Measurements from ENCODE around the gene NES. TPM values are rescaled to one million over a fixed set of nuclear protein-coding genes. Genes with fewer than 3 reads are reported as not detected.
A peak's percentile ranks its signal among the peaks of the same experiment; 100 is the strongest.

NES gene
- total RNA-seq, 2 donors from 2014 or later: 0.05 TPM; not detected in 1

DNA sequence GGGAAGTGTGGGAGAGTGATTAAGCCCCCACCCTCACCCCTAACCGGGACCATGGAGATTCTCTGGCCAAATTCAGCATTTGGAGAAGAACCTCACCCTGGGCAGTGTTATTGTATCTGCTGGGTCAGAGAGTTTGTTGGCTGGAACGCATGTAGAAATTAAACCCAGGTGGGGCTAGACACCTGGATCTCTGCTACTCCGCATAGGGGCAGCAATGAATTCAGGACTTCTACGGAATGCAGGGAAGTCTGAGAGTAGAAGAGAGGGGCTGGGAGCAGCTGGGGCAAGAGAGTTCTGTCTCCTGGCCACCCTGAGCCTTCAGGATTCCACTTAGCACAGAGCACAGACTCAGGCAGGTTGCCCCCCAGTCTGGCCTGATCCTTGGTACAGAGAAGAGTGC, 31.8 kb upstream of the NES start:
- peaks cover 25% of the 10 kb centered on the region for H3K4me1 Mint-ChIP-seq (ENCODE audit: low read depth)
- H3K27me3 Mint-ChIP-seq (ENCODE audit: low read depth): peaks cover 33% of the 10 kb centered on the region
- ATAC-seq (replicated peaks in 1 of 2) (no peak), DNase-seq (no peak)
- no peaks in the 10 kb centered on the region for H3K9me3 Mint-ChIP-seq
- no peak overlapping the region for H3K27ac Mint-ChIP-seq
- no peaks in the 10 kb centered on the region for H3K36me3 Mint-ChIP-seq (ENCODE audit: insufficient read depth in 2 of 2)
- no peak overlapping the region for H3K4me3 Mint-ChIP-seq

DNA sequence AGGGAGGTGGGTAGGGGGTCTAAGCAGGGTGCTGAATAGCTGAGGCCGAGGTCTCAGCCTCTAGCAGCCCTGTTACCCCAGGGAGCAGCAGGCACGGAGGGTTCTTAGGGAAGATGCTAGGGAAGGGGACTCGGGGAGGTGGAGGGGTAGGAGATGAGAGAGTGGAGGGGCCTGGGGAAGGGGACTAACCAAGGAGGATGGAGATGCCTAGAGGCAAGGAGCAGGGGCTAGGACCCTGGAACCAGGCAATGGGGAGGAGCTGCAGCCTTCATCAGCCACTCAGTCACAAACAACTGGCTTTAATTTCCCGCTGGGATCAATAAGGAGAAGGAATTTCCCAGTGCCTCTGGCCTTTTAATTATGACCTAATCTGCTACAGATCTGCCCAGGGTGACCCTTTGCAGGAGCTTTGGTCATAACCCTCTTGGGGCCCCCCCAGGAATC, 31.0 kb upstream of the NES start:
- H3K27ac Mint-ChIP-seq: no peak overlapping the region
- peaks cover 41% of the 10 kb centered on the region for H3K27me3 Mint-ChIP-seq (ENCODE audit: low read depth)
- no peak overlapping the region for H3K4me3 Mint-ChIP-seq
- DNase-seq (no peak), ATAC-seq (replicated peaks in 1 of 2) (no peak)
- peaks cover 25% of the 10 kb centered on the region for H3K4me1 Mint-ChIP-seq (ENCODE audit: low read depth)
- no peaks in the 10 kb centered on the region for H3K9me3 Mint-ChIP-seq
- no peaks in the 10 kb centered on the region for H3K36me3 Mint-ChIP-seq (ENCODE audit: insufficient read depth in 2 of 2)

DNA sequence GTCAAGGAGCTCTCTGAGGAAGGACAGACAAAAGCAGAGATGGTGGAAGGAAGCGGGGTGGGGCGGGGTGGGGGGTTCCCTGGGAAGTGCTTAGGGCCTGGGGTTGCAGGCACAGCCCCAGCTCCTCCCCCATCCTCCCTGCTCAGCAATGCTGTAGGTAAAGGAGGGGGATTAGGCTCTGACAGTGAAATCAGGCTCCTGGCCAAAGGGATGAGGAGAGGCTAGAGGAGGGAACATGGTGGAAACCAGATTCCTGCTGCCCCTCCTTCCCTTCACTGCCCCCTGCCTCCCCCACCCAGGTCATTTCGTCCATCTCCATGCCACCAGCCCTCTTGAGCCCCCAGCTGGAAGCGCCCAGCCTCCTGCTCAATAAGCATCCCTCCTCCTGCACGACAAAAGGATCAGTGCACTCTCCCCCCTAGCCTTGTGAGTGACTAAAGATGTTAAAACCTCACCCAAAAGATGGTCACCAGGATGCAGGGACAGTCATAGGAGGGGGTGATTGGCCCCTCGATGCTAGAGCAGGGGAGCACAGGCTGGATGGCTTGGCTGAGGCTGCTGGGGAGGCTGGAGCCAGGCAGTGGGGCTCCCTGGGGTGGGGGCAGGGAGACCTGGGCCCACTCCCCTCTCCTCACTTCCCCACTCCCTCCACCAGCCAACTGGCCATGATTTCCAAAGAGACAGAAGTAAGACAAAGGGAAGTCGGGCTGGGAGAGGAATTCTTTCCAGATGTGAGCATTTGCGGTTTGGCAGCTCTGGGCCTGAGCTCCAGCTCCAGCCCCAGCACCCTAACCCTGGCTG, 30.4 kb upstream of the NES start:
- ATAC-seq (replicated peaks in 1 of 2) (no peak), DNase-seq (no peak)
- Mint-ChIP-seq H3K4me1 (ENCODE audit: low read depth) (peaks cover 25% of the 10 kb centered on the region), H3K27ac (no peak overlapping the region), H3K4me3 (peak overlapping the region in 1 of 2 donors; percentile 95), H3K27me3 (ENCODE audit: low read depth) (peaks cover 44% of the 10 kb centered on the region), H3K36me3 (ENCODE audit: insufficient read depth in 2 of 2) (no peaks in the 10 kb centered on the region), H3K9me3 (no peaks in the 10 kb centered on the region)

DNA sequence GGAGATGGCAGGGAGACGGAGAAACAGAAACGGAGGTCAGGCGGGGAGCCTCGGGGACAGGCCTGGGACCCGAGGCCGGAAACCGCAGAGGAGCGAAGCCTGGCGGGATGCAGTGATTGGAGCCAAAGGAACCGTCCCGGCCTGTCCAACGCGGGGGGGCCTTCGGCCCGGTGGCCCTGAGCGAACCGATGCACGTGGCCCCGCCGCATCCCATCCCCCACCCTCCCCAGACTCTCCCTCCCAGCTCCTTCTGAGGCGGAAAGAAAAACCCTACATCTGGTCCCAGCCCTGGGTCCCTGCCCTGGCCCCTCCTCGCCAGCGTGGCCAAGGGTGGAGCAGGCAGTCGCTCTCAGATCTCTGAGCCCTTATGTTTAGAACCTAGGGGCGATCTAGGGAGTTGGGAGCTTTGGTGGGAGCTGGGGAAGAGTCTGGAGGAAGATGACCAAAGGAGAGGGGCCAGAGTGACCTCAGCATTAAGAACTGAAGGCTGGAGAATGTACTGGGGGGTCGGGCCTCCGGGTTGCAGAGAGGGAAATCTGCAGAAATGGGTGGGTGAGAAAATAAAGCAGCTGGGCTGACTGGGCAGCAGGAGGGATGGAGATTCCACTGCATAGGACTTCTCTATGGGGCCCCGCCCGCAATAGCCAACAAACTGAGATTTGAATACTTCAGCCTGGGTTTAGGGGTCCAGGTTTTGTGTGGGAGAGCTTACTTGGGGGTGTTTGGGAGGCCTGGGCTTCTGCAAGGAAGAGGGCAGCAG, 29.6 kb upstream of the NES start:
- Mint-ChIP-seq H3K27ac (no peak overlapping the region), H3K27me3 (ENCODE audit: low read depth) (peaks cover 44% of the 10 kb centered on the region), H3K9me3 (no peaks in the 10 kb centered on the region), H3K4me3 (peak overlapping the region; percentile 94 to 95), H3K4me1 (ENCODE audit: low read depth) (peaks cover 25% of the 10 kb centered on the region), H3K36me3 (ENCODE audit: insufficient read depth in 2 of 2) (no peaks in the 10 kb centered on the region)
- DNase-seq (no peak), ATAC-seq (replicated peaks in 1 of 2) (peak in 1 of 2 donors; percentile 10)

DNA sequence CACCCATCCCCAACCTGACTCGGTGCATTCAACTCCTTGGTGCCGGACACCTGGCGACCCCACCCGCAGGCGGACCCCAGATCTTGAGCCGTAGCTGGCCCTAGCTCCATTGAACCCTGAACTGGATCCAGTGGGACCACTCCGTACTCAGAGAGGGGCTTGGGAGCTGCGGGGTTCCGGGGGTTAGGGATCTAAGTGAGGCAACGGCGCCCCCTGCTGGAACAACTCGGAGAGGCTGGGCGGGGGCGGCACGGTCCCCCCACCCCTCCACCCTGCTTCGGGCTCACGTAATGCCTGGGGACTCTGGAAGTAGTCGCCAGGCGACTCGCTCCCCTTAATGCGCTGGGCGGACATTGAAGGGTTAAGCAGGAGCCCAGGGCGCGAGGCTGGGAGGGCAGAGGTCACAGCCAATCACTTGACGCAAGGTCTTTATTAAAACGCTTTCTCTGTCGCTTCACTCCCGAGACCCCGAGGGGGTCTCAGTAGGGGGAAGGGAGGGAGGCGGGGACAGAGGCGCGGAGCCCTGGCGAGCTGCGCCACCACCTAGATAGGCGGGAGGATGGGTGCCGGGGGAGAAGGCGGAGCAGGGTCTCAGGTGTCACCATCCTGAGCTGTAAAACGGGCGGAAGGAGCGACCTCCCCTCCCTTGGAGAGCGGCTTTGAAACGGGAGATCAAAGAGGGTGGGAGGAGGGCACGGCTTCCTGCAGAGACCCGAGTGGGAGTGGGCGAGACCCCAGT, 28.9 kb upstream of the NES start:
- H3K9me3 Mint-ChIP-seq: no peaks in the 10 kb centered on the region
- peaks cover 44% of the 10 kb centered on the region for H3K27me3 Mint-ChIP-seq (ENCODE audit: low read depth)
- DNase-seq: peak; percentile 81 to 87
- H3K36me3 Mint-ChIP-seq (ENCODE audit: insufficient read depth in 2 of 2): no peaks in the 10 kb centered on the region
- no peak overlapping the region for H3K27ac Mint-ChIP-seq
- H3K4me3 Mint-ChIP-seq: peak overlapping the region; percentile 94 to 95
- ATAC-seq (replicated peaks in 1 of 2): peak; percentile 79 to 84
- H3K4me1 Mint-ChIP-seq (ENCODE audit: low read depth): peaks cover 28% of the 10 kb centered on the region

DNA sequence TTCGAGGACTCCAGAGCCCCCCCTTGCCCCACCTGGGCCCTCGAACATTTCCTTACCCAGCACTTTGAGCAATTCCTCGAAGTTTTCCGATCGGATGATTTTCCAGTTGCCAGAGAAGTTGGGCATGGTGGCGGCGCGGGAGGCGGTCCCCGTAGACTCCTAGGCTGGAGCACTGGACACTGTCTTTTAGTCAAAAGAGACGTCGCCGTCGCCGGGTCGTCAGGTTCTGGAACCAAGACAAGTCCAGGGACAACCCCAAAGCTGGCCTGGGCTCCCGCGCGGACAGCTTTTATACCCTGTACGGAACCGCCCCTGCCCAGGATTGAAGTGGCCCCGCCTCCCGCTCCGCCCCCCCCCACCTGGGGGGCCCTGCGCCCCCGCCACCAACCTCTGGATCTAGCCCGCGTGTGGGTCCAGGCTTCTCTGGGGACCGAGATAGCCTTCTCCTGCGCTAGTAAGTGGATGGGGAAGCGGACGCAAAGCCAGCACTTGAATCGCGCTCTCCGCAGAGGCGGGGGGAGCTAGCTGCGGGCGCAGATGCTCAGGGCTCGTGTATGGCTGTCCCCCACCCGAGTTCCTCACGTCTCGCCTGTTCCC, 28.2 kb upstream of the NES start, which contains the start of gene CRABP2:
TSS of gene CRABP2 (minus strand) at position 263 of the 597 bp plus-strand sequence. CDS start at position 126, 137 bp downstream.
- Mint-ChIP-seq H3K4me3 (peak within 1 kb of the TSS; percentile 94 to 95), H3K9me3 (no peaks in the 10 kb centered on the region), H3K36me3 (ENCODE audit: insufficient read depth in 2 of 2) (no peaks in the 10 kb centered on the region), H3K27me3 (ENCODE audit: low read depth) (peaks cover 44% of the 10 kb centered on the region), H3K4me1 (ENCODE audit: low read depth) (peaks cover 33% of the 10 kb centered on the region), H3K27ac (no peak within 1 kb of the TSS)
- peak; percentile 29 to 38 for DNase-seq
- ATAC-seq (replicated peaks in 1 of 2): peak; percentile 41 to 44

DNA sequence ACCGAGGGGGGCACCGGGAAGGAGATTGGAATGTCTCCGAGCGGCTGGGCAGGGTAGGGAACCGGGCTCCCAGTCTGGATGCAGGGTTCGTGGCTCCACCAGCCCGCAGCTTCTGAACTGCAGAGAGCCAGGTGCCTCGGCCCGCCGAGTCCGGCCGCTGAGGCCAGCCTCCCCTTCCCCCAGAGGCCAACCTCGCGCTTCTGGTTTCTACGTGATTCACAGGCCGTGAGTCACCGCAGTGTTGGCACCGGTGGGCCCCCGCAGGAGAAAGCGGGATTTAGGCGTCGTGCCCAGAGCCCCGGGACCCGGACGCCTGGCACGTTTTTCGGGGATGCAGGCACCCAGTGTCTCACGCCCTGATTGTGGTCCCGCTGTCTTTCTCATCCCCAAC, 27.7 kb upstream of the NES start:
- peaks cover 44% of the 10 kb centered on the region for H3K27me3 Mint-ChIP-seq (ENCODE audit: low read depth)
- peak; percentile 62 to 70 for DNase-seq
- no peaks in the 10 kb centered on the region for H3K36me3 Mint-ChIP-seq (ENCODE audit: insufficient read depth in 2 of 2)
- H3K27ac Mint-ChIP-seq: no peak overlapping the region
- H3K9me3 Mint-ChIP-seq: no peaks in the 10 kb centered on the region
- ATAC-seq (replicated peaks in 1 of 2): peak; percentile 51 to 56
- H3K4me1 Mint-ChIP-seq (ENCODE audit: low read depth): peaks cover 33% of the 10 kb centered on the region
- H3K4me3 Mint-ChIP-seq: peak overlapping the region; percentile 94 to 95

DNA sequence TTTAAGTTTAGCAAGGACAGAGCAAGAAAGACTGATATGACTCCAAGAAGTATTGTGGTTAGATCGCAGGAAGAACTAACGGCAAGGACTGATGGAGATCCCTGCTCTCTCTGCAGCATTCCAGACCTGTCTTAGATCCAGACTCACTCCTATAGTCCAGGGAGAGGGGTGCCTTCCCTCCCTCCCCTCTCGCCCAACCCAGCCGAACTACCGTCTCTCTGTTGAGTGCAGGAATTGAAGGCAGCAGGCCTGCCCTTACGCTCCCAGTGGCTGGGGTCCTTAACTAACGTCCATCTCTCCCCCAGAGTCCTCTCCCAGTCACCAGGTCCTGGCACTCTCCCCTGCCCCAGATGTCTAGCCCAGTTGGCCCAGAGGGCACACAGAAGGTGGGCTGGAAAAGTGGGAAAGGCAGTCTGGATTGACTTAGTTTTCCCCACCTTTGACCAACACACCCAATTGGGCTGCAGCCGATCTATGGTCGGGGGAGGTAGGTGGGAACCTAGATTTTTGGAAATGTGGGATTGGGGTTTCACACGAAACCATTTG, 27.0 kb upstream of the NES start:
- ATAC-seq (replicated peaks in 1 of 2): no peak
- peaks cover 33% of the 10 kb centered on the region for H3K4me1 Mint-ChIP-seq (ENCODE audit: low read depth)
- peak overlapping the region; percentile 61 to 95 for H3K4me3 Mint-ChIP-seq

DNA sequence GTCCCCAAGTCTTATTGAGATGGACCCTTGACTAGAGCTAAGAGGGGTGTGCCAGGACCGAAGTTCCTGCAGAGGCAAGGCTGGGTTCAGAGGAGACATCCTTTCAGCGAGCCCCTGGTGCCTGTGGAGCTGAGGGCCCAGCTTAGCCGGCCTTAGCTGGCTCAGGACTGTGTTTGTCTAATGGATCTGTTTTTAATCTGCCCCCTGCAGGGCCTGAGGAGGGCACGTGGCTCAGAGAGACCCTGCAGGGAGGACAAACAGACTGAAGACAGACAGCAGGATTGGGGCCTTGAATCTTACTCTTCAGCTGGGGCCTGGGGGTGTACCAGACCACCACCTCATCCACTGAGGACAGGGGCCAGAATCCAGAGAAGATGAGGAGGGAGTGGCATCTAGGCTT, 26.5 kb upstream of the NES start:
- Mint-ChIP-seq H3K27ac (no peak overlapping the region), H3K27me3 (ENCODE audit: low read depth) (peaks cover 44% of the 10 kb centered on the region), H3K4me3 (peak overlapping the region; percentile 37 to 95), H3K9me3 (no peaks in the 10 kb centered on the region), H3K36me3 (ENCODE audit: insufficient read depth in 2 of 2) (no peaks in the 10 kb centered on the region), H3K4me1 (ENCODE audit: low read depth) (peaks cover 33% of the 10 kb centered on the region)
- no peak for ATAC-seq (replicated peaks in 1 of 2)
- DNase-seq: no peak

More for the DNA sequence above, 27.0 kb upstream of the NES start:
- Mint-ChIP-seq H3K9me3 (no peaks in the 10 kb centered on the region), H3K27ac (no peak overlapping the region), H3K27me3 (ENCODE audit: low read depth) (peaks cover 44% of the 10 kb centered on the region), H3K36me3 (ENCODE audit: insufficient read depth in 2 of 2) (no peaks in the 10 kb centered on the region)
- no peak for DNase-seq

DNA sequence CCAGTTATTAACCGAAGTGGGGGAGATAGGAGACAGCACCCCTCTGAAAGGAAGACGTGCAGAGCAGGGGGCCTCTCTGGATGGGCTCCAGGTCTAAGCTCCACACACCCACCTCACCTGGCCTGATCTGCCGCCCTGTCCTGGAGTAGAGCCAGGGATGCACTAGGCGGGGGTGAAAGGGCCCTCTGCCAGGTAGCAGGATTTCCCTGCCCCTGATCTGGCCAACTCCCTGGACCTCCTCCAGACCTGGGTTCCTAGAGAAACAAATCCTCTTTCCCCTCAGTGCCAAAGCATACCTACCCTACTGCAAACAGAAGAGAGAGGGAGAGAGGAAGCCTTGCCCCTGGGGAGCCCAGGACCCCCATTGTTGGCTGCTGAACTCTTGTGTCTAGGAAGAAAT, 26.1 kb upstream of the NES start:
- peaks cover 44% of the 10 kb centered on the region for H3K27me3 Mint-ChIP-seq (ENCODE audit: low read depth)
- ATAC-seq (replicated peaks in 1 of 2): no peak
- H3K4me3 Mint-ChIP-seq: no peak overlapping the region

DNA sequence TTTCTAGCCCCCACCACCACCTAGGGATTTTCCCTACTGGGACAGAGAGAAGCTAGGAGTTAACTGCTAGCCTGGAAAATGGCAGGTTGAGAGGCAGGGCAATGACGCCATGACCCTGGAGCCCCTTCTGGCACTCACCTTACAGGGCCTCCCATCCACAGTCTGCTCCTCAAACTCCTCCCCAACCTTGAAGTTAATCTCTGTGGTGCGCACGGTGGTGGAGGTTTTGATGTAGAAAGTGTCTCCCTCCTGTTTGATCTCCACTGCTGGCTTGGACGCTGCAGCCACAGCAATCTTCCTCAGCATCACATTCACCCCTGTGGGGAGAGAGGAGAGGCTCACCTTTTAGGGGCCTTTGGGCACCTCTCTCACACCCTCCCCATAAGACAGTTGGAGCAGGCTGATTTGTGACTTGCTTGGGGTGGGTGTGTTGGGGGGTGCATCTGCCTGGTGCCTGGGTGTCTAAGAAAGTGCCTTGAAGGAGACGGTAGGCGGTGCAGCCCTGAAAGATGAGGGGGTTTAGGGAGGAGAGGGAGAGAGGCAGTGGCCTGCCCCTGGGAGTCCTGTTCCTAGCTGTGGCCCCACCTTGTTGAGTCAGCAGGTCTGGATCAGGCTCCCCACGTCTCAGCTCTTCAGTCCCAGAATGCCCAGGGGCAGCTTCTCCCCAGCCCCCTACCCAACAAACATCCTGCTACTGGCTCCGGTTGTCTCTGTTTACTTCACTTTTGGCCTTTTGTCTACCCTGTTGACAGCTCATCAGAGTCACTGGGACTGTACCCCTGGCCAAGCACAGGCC, 23.7 kb upstream of the NES start:
- H3K27me3 Mint-ChIP-seq (ENCODE audit: low read depth): peaks cover 42% of the 10 kb centered on the region
- peaks cover 23% of the 10 kb centered on the region for H3K4me1 Mint-ChIP-seq (ENCODE audit: low read depth)
- H3K27ac Mint-ChIP-seq: no peak overlapping the region
- H3K36me3 Mint-ChIP-seq (ENCODE audit: insufficient read depth in 2 of 2): no peaks in the 10 kb centered on the region
- H3K9me3 Mint-ChIP-seq: no peaks in the 10 kb centered on the region
- DNase-seq: no peak
- no peak for ATAC-seq (replicated peaks in 1 of 2)
- no peak overlapping the region for H3K4me3 Mint-ChIP-seq

More for the DNA sequence above, 26.1 kb upstream of the NES start:
- Mint-ChIP-seq H3K4me1 (ENCODE audit: low read depth) (peaks cover 33% of the 10 kb centered on the region), H3K27ac (no peak overlapping the region), H3K9me3 (no peaks in the 10 kb centered on the region), H3K36me3 (ENCODE audit: insufficient read depth in 2 of 2) (no peaks in the 10 kb centered on the region)
- no peak for DNase-seq

DNA sequence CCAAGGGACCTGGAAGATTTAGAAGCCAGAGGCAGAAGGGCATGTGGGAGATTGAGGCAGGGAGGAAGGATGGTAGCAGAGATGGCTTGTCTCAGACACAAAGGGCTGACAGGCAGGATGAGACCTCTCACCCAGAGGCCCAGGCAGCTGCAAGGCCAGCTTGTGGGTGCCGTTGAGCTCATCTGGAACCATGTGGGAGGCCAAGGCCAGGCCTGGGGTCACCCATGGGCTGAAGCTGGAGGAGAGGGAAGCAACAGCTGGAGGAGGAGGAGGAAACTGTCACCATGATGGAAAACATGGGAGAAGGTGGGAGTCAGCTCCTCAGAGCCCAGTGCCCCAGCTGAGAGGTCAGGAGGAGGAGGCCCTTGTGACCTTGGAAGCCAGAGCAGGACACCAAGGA, 21.8 kb upstream of the NES start:
- ATAC-seq (replicated peaks in 1 of 2) (no peak), DNase-seq (no peak)
- no peak overlapping the region for H3K27ac Mint-ChIP-seq
- no peak overlapping the region for H3K4me3 Mint-ChIP-seq
- peaks cover 33% of the 10 kb centered on the region for H3K27me3 Mint-ChIP-seq (ENCODE audit: low read depth)
- H3K4me1 Mint-ChIP-seq (ENCODE audit: low read depth): peaks cover 8% of the 10 kb centered on the region
- H3K36me3 Mint-ChIP-seq (ENCODE audit: insufficient read depth in 2 of 2): no peaks in the 10 kb centered on the region
- no peaks in the 10 kb centered on the region for H3K9me3 Mint-ChIP-seq

All from activated T-cell treated with anti-CD3 and anti-CD28 coated beads, Interleukin-2, amount 50 U/mL, for 72 hours (primary cell).